PFSK-1 (cell line): ENCODE data around the gene DPP6.

Source experiments
- FOXP2 ChIP-seq: optimal IDR thresholded peaks from 2 replicates; pipeline ENCODE3; 2011; ENCODE audit warnings: borderline replicate concordance, control low read depth, inconsistent platforms; ENCODE audit not compliant: insufficient read depth; ENCODE audit errors: extremely low read length, extremely low read depth
- POLR2AphosphoS5 ChIP-seq: IDR thresholded peaks from 2 replicates; pipeline ENCODE4 v1.6.1; 2012; ENCODE audit warnings: low read depth, mild to moderate bottlenecking, control low read depth, low read length, moderate library complexity
- REST ChIP-seq, 2 experiments: IDR thresholded peaks; 2 replicates each; pipeline versions ENCODE4 v1.6.1 to v1.8.0; 2011 to 2012; ENCODE audit warnings: low read depth in 2 of 2, low read length in 2 of 2, control low read depth in 1 of 2, inconsistent platforms in 1 of 2, mild to moderate bottlenecking in 1 of 2, moderate library complexity in 1 of 2; ENCODE audit not compliant: insufficient read depth in 1 of 2
- SIN3A ChIP-seq: IDR thresholded peaks from 2 replicates; pipeline ENCODE4 v1.6.1; 2012; ENCODE audit warnings: mild to moderate bottlenecking, low read length, moderate library complexity, borderline replicate concordance; ENCODE audit not compliant: insufficient read depth
- TAF1 ChIP-seq: IDR thresholded peaks from 2 replicates; pipeline ENCODE4 v1.6.1; 2012; ENCODE audit warnings: low read length, control low read depth, borderline replicate concordance; ENCODE audit not compliant: insufficient read depth

Gene DPP6

GRCh38 chr7:154232700-154233099 lies 180.5 kb downstream of the DPP6 start:
- TF ChIP-seq REST (IDR thresholded peaks at IDR 0.05; ENCODE audit: insufficient read depth in 1 of 2, low read depth in 2 of 2, low read length in 2 of 2) = no peak
- no peak for TF ChIP-seq SIN3A
- TF ChIP-seq TAF1 = no peak
- TF ChIP-seq POLR2AphosphoS5 = no peak
- no peak for TF ChIP-seq FOXP2

- TF ChIP-seq SIN3A (no peak), POLR2AphosphoS5 (no peak), REST (IDR thresholded peaks at IDR 0.05; ENCODE audit: insufficient read depth in 1 of 2, low read depth in 2 of 2, low read length in 2 of 2) (no peak), FOXP2 (no peak), TAF1 (no peak)
These were observed 189.8 kb downstream of the DPP6 start for GRCh38 chr7:154241988-154242387.

- no peak for TF ChIP-seq FOXP2
- TF ChIP-seq REST (IDR thresholded peaks at IDR 0.05; ENCODE audit: insufficient read depth in 1 of 2, low read depth in 2 of 2, low read length in 2 of 2) = no peak
- TF ChIP-seq POLR2AphosphoS5 = no peak
- TF ChIP-seq SIN3A = no peak
- TF ChIP-seq TAF1 = no peak
These were observed 190.5 kb downstream of the DPP6 start for GRCh38 chr7:154242709-154243108.

- TF ChIP-seq TAF1 (no peak), REST (IDR thresholded peaks at IDR 0.05; ENCODE audit: insufficient read depth in 1 of 2, low read depth in 2 of 2, low read length in 2 of 2) (no peak)
These were observed 199.8 kb downstream of the DPP6 start for GRCh38 chr7:154252046-154252445.

GRCh38 chr7:154253810-154254209 lies 201.6 kb downstream of the DPP6 start:
- TF ChIP-seq FOXP2 (no peak), REST (IDR thresholded peaks at IDR 0.05; ENCODE audit: insufficient read depth in 1 of 2, low read depth in 2 of 2, low read length in 2 of 2) (no peak), SIN3A (no peak), TAF1 (no peak), POLR2AphosphoS5 (no peak)
